Mesothelial cell of epicardium (in vitro differentiated cells): ENCODE data around the gene ISG20L2. TPM values are rescaled to one million over a fixed set of nuclear protein-coding genes. Genes with fewer than 3 reads are reported as not detected.

Experiments
- DNase-seq, 2 experiments: peaks; one replicate each; pipeline ENCODE4 v3.0.0; 2021; ENCODE audit warnings: low spot score in 2 of 2; ENCODE audit not compliant: unreplicated experiment in 2 of 2
- H3K27ac Mint-ChIP-seq: 2 replicates; pipeline ENCODE4 v1.8.0; 2021; ENCODE audit warnings: mixed read lengths
- H3K27me3 Mint-ChIP-seq: 2 replicates; pipeline ENCODE4 v1.8.0; 2021; ENCODE audit warnings: low read depth, mixed read lengths
- H3K36me3 Mint-ChIP-seq: 2 replicates; pipeline ENCODE4 v1.8.0; 2021; ENCODE audit warnings: mixed read lengths
- H3K4me1 Mint-ChIP-seq: 2 replicates; pipeline ENCODE4 v1.8.0; 2021; ENCODE audit warnings: mixed read lengths
- H3K4me3 Mint-ChIP-seq: 2 replicates; pipeline ENCODE4 v1.8.0; 2021; ENCODE audit warnings: mild to moderate bottlenecking, moderate library complexity, mixed read lengths
- H3K9me3 Mint-ChIP-seq: 2 replicates; pipeline ENCODE4 v1.8.0; 2021; ENCODE audit warnings: mixed read lengths
- total RNA-seq: library from RNA; stranded (reverse); gene quantifications from 3 replicates; pipeline ENCODE4 v1.2.1, GENCODE V29; 2021
- TF ChIP-seq, protein P1 (sequence below): fragments of 200-600 bp; sonication (generic); IDR thresholded peaks from one replicate; pipeline ENCODE4 v1.5.0; 2021; ENCODE audit warnings: antibody characterized with exemption; ENCODE audit not compliant: unreplicated experiment

ISG20L2 gene
- total RNA-seq, 1 donor from 2014 or later, result 39.3 TPM

DNA sequence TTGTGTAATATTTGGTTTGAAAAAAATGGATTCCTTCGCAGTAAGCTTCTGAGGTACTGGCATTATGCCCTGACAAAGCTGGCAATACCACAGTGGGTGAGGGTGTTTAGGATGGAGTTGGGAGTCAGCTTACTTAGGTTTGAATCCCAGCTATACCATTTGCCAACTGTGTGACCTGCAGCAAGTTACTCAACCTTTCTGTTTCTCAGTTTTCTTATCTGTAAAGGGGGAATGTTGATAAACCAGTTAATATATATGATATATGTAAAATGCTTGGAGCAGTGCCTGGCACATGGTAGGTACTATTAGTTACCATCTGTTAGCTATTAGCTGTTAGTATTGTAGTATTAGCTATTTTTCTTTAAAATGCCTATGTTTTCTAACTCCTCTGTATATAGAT is 27.8 kb upstream of the ISG20L2 start:
- Mint-ChIP-seq H3K27me3 (no peaks in the 10 kb centered on the region), H3K9me3 (no peaks in the 10 kb centered on the region), H3K36me3 (no peaks in the 10 kb centered on the region), H3K4me3 (no peak overlapping the region), H3K27ac (no peak overlapping the region), H3K4me1 (peaks cover 19% of the 10 kb centered on the region)
- no peak for DNase-seq
- TF ChIP-seq, protein P1, sequence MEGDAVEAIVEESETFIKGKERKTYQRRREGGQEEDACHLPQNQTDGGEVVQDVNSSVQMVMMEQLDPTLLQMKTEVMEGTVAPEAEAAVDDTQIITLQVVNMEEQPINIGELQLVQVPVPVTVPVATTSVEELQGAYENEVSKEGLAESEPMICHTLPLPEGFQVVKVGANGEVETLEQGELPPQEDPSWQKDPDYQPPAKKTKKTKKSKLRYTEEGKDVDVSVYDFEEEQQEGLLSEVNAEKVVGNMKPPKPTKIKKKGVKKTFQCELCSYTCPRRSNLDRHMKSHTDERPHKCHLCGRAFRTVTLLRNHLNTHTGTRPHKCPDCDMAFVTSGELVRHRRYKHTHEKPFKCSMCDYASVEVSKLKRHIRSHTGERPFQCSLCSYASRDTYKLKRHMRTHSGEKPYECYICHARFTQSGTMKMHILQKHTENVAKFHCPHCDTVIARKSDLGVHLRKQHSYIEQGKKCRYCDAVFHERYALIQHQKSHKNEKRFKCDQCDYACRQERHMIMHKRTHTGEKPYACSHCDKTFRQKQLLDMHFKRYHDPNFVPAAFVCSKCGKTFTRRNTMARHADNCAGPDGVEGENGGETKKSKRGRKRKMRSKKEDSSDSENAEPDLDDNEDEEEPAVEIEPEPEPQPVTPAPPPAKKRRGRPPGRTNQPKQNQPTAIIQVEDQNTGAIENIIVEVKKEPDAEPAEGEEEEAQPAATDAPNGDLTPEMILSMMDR, result no peak

DNA sequence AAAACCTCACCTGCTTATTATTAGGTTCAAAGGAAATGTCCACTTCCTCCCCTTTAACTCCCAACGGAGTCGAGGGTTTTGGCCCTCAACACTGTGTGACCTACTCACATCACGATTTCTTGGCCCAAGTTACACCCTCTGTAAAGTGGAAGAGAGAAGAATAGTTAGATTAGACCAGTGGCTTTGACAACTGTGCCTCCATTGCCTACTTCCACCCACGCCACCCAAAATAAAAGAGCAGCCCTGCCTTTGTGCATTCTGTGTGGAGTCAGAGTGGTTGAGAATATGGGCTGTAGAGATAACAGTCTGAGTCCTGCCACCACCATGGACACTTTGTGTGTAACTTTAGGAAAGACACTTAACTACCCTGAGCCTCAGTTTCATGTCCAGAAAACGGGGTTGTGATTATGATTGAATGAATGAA is 27.0 kb upstream of the ISG20L2 start:
- no peak for DNase-seq
- Mint-ChIP-seq H3K9me3 (no peaks in the 10 kb centered on the region), H3K4me1 (peaks cover 17% of the 10 kb centered on the region), H3K36me3 (no peaks in the 10 kb centered on the region), H3K27me3 (no peaks in the 10 kb centered on the region), H3K4me3 (no peak overlapping the region), H3K27ac (peak overlapping the region; percentile 43)
- TF ChIP-seq, protein P1, result no peak

DNA sequence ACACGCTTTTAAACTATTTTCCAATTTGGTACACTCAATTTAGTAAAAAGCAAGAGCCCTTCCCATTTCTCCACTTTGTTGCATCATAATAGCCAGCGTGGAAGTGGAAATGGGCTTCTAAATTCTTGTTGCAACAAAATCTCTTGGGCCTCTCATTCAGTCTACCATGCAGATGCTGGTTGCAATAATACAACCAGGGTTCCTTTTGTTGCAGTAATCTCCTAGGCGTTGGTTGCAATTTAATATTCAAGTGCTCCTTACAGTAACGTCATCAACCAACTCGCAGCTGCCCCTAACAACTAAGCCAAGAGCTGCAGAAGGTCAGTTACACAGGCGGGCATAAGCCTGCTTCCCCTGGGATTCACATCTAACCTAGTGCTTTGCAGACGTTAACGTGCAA is 25.7 kb upstream of the ISG20L2 start:
- no peaks in the 10 kb centered on the region for H3K27me3 Mint-ChIP-seq
- TF ChIP-seq, protein P1, result no peak
- no peak for DNase-seq
- no peaks in the 10 kb centered on the region for H3K36me3 Mint-ChIP-seq
- no peak overlapping the region for H3K27ac Mint-ChIP-seq
- H3K4me3 Mint-ChIP-seq, result no peak overlapping the region
- peaks cover 22% of the 10 kb centered on the region for H3K4me1 Mint-ChIP-seq
- no peaks in the 10 kb centered on the region for H3K9me3 Mint-ChIP-seq

DNA sequence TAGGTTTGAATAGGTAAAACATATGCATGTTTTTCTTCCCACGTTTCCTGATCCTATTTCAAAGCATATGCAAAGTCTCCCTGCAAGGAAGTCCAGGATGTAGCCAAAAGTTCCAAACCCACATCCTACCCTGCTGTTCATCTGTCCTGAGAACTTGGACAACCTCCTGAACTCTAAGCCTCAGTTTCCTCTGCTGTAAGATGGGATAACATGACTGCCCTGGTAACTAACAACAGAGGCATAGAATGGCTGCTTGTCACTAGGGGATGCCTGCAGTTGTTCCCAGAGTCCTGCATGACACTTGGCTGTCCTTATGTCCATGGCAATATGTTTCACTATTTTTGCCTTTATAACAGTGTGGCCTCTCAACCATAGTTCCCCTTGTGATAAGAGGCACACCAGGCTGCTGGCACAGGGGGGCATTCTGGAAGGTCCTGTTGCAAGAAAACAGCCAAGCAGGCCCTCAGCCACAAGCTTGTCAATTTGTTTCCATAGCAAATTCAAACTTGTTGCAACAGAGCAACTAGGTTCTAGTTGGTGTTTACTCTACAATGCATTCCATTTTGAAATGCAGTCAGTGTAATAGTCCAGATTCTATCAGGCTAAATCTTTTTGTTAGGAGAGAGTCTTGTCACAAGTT is 24.4 kb upstream of the ISG20L2 start:
- H3K27ac Mint-ChIP-seq, result peak overlapping the region; percentile 85
- peaks cover 35% of the 10 kb centered on the region for H3K4me1 Mint-ChIP-seq
- H3K27me3 Mint-ChIP-seq, result no peaks in the 10 kb centered on the region
- no peak for DNase-seq
- peak overlapping the region; percentile 96 for H3K4me3 Mint-ChIP-seq
- H3K9me3 Mint-ChIP-seq, result no peaks in the 10 kb centered on the region
- TF ChIP-seq, protein P1, result no peak
- no peaks in the 10 kb centered on the region for H3K36me3 Mint-ChIP-seq

DNA sequence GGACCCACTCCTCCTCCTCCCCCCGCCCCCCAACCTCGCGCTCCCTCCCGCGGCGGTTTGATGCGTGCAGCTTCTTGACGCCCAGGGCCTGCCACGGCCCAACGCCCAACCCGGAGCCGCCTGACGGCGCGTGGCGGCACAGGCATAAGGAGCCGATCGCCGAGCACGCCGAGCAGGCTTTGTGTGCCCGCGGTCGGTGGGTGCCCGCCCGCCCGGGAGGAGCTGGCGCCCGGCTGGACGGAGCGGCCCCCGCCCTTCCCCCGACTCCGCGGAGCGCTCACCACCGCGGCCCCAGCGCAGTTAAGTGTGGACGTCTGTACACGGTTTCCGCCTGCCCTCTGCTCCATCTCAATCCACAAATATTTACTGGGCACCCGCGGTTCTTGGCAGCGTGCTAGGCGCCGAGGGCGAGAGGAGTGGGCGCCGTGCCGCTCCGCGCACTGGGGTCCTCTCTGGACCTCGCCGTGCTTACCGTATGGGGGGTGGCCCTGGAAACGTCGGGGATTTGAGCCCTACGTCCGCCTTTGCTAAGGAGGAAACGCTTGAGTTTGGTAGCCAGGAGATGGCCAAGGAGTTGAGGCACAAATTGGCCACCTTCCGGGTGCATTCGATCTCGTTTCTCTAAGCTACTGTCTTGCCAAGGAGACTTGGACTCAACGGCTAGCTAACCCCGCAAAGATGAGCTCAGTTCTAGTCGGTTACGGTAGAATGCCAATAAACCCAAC is 23.4 kb upstream of the ISG20L2 start:
- H3K4me3 Mint-ChIP-seq, result peak overlapping the region; percentile 96
- H3K36me3 Mint-ChIP-seq, result no peaks in the 10 kb centered on the region
- H3K9me3 Mint-ChIP-seq, result no peaks in the 10 kb centered on the region
- H3K27ac Mint-ChIP-seq, result peak overlapping the region; percentile 98
- DNase-seq, result peak; percentile 87 to 89
- TF ChIP-seq, protein P1, result no peak
- H3K27me3 Mint-ChIP-seq, result no peaks in the 10 kb centered on the region
- peaks cover 43% of the 10 kb centered on the region for H3K4me1 Mint-ChIP-seq
